Left lung (tissue), 10 donors: Measurements from ENCODE around the gene CTDNEP1. TPM values are rescaled to one million over a fixed set of nuclear protein-coding genes. Genes with fewer than 3 reads are reported as not detected.

Experiments
- ATAC-seq: fragments of 200-7000 bp; cut with Tn5 transposase; one replicate; pipeline ENCODE4 v1.9.1; 2020; ENCODE audit warnings: moderate library complexity
- DNase-seq, 4 donors: peaks; one replicate each; pipeline ENCODE4 v3.0.0-alpha.2; 2013 to 2020
- H3K27ac ChIP-seq, 2 donors: fragments of 200-600 bp; sonication (generic) in 1 of 2; one replicate each; pipeline versions ENCODE4 v1.5.0 to v1.8.0; 2020 to 2021
- H3K27me3 ChIP-seq, 2 donors: fragments of 200-600 bp; sonication (generic) in 1 of 2; one replicate each; pipeline versions ENCODE4 v1.5.0 to v1.8.0; 2020 to 2021
- H3K36me3 ChIP-seq, 2 donors: fragments of 200-600 bp; sonication (generic) in 1 of 2; one replicate each; pipeline versions ENCODE4 v1.5.0 to v1.8.0; 2020 to 2021
- H3K4me1 ChIP-seq, 2 donors: fragments of 200-600 bp; one replicate each; pipeline ENCODE4 v1.8.0; 2021
- H3K4me3 ChIP-seq, 2 donors: fragments of 200-600 bp; sonication (generic) in 1 of 2; one replicate each; pipeline versions ENCODE4 v1.5.0 to v1.8.0; 2020 to 2021; ENCODE audit warnings: mild to moderate bottlenecking in 1 of 2
- H3K9me3 ChIP-seq, 2 donors: fragments of 200-600 bp; sonication (generic) in 1 of 2; one replicate each; pipeline versions ENCODE4 v1.5.0 to v1.8.0; 2020 to 2021
- intact Hi-C, 2 donors: fragments of 100-400 bp; cut with DNase I; formaldehyde crosslinking; loops; one replicate each; pipeline versions ENCODE4 v1.11.2 to v1.14.2; 2022
- polyA plus RNA-seq, 6 donors: library from polyadenylated mRNA; unstranded; fragments of 120-200 nt; gene quantifications; one replicate each; pipeline ENCODE4 v1.2.1, GENCODE V29; 2013; ENCODE audit not compliant: insufficient read length in 6 of 6
- total RNA-seq, 2 donors: library from RNA; stranded (reverse); fragmentation: NEBNext Ultra II Directional; extraction: Animal tissue kit (Norgen Biotek cat#: 25700); gene quantifications; one replicate each; pipeline ENCODE4 v1.2.1, GENCODE V29; 2021
- TF ChIP-seq, protein P1 (sequence below), 2 donors: fragments of 200-600 bp; sonication (generic) in 1 of 2; IDR thresholded peaks; one replicate each; pipeline versions ENCODE4 v1.5.0 to v1.8.0; 2021; ENCODE audit warnings: antibody characterized with exemption in 2 of 2
- donor health status: DM: no; HTN: yes; CAD: no.
- donor health status: DM: no; HTN: no; CAD: no.

CTDNEP1 gene
- total and polyA plus RNA-seq, 8 donors = 133 to 171 (median 146) TPM

DNA sequence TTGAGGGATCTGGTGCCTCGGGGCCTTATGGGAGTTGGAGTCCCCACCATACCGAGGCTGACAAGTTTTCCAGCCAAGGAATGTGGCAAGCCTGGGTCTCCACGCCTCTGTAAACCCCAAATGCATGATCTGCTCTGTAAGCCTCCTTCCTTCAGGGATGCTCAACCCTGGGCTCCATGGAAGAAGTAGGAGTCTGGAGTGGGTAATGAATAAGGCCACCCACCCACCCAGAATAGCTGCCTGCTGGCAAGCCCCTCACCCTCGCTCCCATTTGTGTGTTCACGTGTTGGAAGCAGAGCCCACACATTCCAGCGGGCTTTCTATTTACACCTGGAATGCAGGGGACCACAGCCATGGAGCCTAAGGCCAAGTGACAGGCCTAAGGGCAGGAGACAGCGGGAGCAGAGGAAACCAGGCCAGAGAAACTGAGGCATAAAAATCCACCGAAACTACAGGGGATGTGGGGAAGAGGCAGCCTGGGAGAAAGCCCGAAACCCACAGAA lies 36.3 kb downstream of the CTDNEP1 start:
- Histone ChIP-seq H3K9me3 (no peaks in the 10 kb centered on the region), H3K27me3 (no peaks in the 10 kb centered on the region), H3K4me3 (peak overlapping the region; percentile 56), H3K4me1 (peaks cover 13 to 54% of the 10 kb centered on the region in 2 donors), H3K27ac (peak overlapping the region in 1 of 2 donors; percentile 79), H3K36me3 (no peaks in the 10 kb centered on the region)
- TF ChIP-seq, protein P1, sequence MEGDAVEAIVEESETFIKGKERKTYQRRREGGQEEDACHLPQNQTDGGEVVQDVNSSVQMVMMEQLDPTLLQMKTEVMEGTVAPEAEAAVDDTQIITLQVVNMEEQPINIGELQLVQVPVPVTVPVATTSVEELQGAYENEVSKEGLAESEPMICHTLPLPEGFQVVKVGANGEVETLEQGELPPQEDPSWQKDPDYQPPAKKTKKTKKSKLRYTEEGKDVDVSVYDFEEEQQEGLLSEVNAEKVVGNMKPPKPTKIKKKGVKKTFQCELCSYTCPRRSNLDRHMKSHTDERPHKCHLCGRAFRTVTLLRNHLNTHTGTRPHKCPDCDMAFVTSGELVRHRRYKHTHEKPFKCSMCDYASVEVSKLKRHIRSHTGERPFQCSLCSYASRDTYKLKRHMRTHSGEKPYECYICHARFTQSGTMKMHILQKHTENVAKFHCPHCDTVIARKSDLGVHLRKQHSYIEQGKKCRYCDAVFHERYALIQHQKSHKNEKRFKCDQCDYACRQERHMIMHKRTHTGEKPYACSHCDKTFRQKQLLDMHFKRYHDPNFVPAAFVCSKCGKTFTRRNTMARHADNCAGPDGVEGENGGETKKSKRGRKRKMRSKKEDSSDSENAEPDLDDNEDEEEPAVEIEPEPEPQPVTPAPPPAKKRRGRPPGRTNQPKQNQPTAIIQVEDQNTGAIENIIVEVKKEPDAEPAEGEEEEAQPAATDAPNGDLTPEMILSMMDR (IDR thresholded peaks at IDR 0.05) = no peak
- intact Hi-C loops = no loop called here
- peak in 1 of 4 donors; percentile 96 for DNase-seq
- ATAC-seq = no peak

DNA sequence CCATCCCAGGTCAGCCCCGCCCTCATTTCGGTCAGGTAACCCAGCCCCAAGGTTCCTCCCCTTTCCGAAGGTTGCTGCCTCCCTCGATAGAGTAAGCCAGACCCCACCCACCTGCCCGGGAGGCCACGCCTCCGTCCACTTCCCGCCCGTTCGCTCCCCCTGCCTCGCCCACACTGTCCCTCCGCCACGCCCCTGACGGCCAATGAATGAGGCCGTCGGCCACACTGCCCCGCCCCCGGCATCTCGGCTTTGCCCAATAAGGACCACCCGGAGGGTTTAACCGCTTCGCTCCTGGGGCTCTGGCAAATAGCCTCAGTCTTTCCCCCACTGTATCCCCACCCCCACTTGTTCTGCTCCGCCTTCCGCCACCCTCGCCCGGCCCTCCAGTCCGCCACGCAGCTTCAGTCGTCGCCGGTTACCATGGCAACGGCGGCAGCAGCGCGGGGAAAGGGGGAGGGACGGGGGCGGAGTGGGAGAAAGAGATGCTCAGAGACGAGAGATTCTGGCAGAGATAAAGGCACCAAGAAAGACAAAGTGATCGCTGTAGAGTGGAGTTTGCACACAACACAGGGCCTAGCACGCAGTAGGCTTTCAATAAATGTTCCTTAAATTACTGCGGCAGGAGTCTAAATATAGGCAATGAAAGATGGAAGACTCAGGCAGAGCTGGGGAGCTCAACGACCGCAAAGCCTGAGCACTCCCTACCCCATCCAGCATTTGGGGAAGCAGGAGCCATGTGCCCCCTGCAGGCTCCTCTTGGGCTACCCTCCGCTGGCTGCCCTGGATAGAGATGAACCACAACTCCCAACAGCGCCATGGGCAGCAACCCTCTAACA lies 37.0 kb downstream of the CTDNEP1 start:
- intact Hi-C loops = no loop called here
- H3K4me3 ChIP-seq = peak overlapping the region; percentile 56
- TF ChIP-seq, protein P1 (IDR thresholded peaks at IDR 0.05) = peak; percentile 26 to 35
- DNase-seq = peak; percentile 96 to 100 (median 98)
- H3K27ac ChIP-seq = peak overlapping the region; percentile 54 to 79
- H3K27me3 ChIP-seq = no peaks in the 10 kb centered on the region
- ATAC-seq = peak; percentile 92
- H3K36me3 ChIP-seq = no peaks in the 10 kb centered on the region
- peaks cover 13 to 53% of the 10 kb centered on the region in 2 donors for H3K4me1 ChIP-seq
- H3K9me3 ChIP-seq = no peaks in the 10 kb centered on the region

DNA sequence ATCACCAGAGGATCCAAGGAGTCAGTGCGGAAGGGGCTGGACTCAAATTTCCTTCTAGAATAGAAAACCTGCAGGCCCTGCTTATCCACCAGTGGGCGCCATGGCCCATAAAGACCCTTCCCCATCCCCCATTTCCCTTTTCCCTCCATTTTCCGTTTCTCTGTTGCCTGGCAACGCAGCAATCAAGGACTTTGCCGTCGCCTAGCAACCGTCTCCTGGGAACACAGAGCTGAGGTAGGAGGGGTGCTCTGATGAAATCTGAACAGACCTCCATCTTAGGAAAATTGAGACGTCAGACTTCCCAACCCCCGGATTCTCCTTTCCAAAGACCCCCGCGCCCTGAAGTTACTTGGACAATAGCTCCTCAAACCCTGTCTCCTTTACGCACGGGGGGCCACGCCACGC lies 37.6 kb downstream of the CTDNEP1 start:
- TF ChIP-seq, protein P1 (IDR thresholded peaks at IDR 0.05) = peak in 1 of 2 donors; percentile 15
- H3K9me3 ChIP-seq = no peaks in the 10 kb centered on the region
- peak in 2 of 4 donors; percentile 82 to 92 for DNase-seq
- H3K4me3 ChIP-seq = peak overlapping the region; percentile 56
- intact Hi-C loops = no loop called here
- H3K27ac ChIP-seq = peak overlapping the region in 1 of 2 donors; percentile 79
- peaks cover 9 to 46% of the 10 kb centered on the region in 2 donors for H3K4me1 ChIP-seq
- no peaks in the 10 kb centered on the region for H3K27me3 ChIP-seq
- ATAC-seq = no peak
- H3K36me3 ChIP-seq = no peaks in the 10 kb centered on the region

DNA sequence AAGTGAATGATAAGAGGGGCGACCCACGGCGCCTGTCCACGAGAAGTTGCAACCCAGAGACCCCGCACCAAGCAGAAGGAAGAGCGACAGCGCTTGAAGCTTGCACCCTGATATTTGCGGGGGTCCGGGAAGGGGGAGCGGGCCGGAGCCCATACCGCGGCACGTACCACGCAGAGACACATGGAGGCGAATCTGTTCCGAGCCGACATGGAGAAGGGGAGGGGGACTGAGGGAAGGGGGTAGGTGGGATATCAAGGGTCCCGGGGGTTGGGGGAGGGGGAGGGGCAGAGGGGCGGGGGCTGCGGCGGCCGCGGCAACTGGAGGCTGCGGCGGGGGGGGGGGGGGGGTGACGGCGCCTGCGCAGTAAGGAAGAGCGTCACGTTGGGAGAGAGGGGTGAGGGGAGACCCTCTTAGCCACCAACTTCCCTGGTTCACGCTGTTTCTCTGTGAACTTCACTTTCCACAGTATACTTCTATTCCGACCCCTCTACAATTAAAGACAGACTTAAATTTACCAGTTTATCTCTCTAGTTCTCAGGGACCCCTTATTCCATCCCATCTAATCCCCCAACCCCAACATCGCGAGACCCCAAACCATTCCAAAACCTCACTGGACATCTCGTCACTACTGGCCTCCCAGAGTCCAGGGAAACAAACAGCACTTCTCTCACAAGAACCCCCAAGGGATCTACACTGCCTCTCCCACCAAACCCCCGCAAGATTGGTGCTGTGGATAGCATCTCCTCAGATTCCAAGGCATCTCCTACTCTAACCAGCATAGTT lies 39.9 kb downstream of the CTDNEP1 start:
- TF ChIP-seq, protein P1 (IDR thresholded peaks at IDR 0.05) = no peak
- H3K27ac ChIP-seq = no peak overlapping the region
- peaks cover 9 to 31% of the 10 kb centered on the region in 2 donors for H3K4me1 ChIP-seq
- no peak for ATAC-seq
- H3K27me3 ChIP-seq = no peaks in the 10 kb centered on the region
- intact Hi-C loops = no loop called here
- no peak for DNase-seq
- H3K4me3 ChIP-seq = no peak overlapping the region
- no peaks in the 10 kb centered on the region for H3K36me3 ChIP-seq
- no peaks in the 10 kb centered on the region for H3K9me3 ChIP-seq
